Skeletal muscle tissue (tissue), 4 donors: ENCODE data around the gene INTS6. TPM values are rescaled to one million over a fixed set of nuclear protein-coding genes. Genes with fewer than 3 reads are reported as not detected.

ENCODE experiments used
- H3K27ac ChIP-seq: one replicate; pipeline ENCODE4 v1.7.0; 2013; ENCODE audit warnings: mild to moderate bottlenecking, low read depth, low read length, inconsistent platforms
- H3K27me3 ChIP-seq, 3 donors: one replicate each; pipeline ENCODE4 v1.7.0; 2013; ENCODE audit warnings: low read length in 3 of 3; ENCODE audit not compliant: control insufficient read depth in 3 of 3, insufficient read depth in 3 of 3
- H3K36me3 ChIP-seq, 3 donors: one replicate each; pipeline ENCODE4 v1.7.0; 2013; ENCODE audit warnings: low read length in 3 of 3; ENCODE audit not compliant: control insufficient read depth in 3 of 3, insufficient read depth in 3 of 3
- H3K4me1 ChIP-seq, 3 donors: one replicate each; pipeline ENCODE4 v1.7.0; 2013; ENCODE audit warnings: low read length in 3 of 3, mild to moderate bottlenecking in 3 of 3; ENCODE audit not compliant: control insufficient read depth in 3 of 3, insufficient read depth in 3 of 3
- H3K4me3 ChIP-seq, 3 donors: one replicate each; pipeline ENCODE4 v1.7.0; 2013; ENCODE audit warnings: low read length in 3 of 3
- H3K9ac ChIP-seq, 3 donors: one replicate each; pipeline ENCODE4 v1.7.0; 2013; ENCODE audit warnings: low read length in 3 of 3, mild to moderate bottlenecking in 3 of 3, moderate library complexity in 2 of 3, low read depth in 1 of 3
- H3K9me3 ChIP-seq, 3 donors: one replicate each; pipeline ENCODE4 v1.7.0; 2013; ENCODE audit warnings: low read length in 3 of 3; ENCODE audit not compliant: control insufficient read depth in 3 of 3
- total RNA-seq: library from RNA; depleted of rRNA; stranded (reverse); fragments of >200 nt; gene quantifications from one replicate; pipeline ENCODE4 v1.2.3, GENCODE V29; 2014
- donor health status: Osteomylitis.

INTS6 gene
- total RNA-seq, 1 donor from 2014 or later = 20.4 TPM

DNA sequence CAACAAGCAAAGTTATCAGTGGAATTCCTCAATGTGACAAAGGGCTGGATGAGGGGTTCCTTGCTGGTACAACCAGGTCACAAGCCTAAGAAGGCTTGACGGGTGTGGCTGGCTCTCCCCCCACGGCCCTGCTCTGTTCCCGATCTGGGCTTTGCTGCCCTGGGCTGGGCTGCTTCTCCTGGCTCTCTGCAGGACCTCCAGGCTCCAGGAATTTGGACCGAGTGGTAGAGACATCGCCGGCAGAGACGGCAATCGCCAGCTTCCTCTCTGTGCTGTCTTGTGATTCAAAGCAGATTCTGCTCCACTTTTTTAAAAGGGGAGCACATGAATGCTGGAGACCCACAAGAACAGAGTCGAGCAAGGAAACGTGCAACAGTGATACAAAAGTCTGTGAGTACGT lies 113.5 kb downstream of the INTS6 start, which contains the start of gene SERPINE3:
Gene SERPINE3, plus strand, starts transcription at position 338 of the 400 bp plus-strand sequence. CDS start 1,401 bp downstream, outside the sequence.
- Histone ChIP-seq H3K9me3 (no peaks in the 10 kb centered on the region), H3K4me3 (no peak within 1 kb of the TSS), H3K9ac (no peak within 1 kb of the TSS), H3K4me1 (no peaks in the 10 kb centered on the region), H3K36me3 (no peaks in the 10 kb centered on the region), H3K27me3 (no peaks in the 10 kb centered on the region), H3K27ac (no peak within 1 kb of the TSS)

DNA sequence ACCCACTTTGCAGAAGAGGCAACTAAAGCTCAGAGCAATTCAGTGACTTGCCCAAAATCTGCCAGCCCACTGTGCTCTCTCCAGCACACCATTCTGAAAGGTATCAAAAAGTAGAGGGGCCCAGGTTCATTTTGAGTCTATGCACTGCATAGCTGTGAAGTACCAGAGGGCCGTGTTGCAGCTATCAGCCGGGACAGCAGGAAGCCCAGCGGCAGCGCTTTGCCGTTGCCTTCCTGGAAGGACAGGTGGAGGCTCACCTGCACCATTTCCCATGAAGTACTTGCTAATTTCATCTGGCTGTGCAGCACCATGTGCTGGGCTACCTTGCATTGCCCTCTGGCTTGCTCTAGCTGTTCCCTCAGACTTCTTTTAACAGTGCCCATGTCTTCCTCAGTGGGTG lies 116.1 kb downstream of the INTS6 start:
- Histone ChIP-seq H3K27me3 (no peaks in the 10 kb centered on the region), H3K4me1 (no peaks in the 10 kb centered on the region), H3K4me3 (no peak overlapping the region), H3K36me3 (no peaks in the 10 kb centered on the region), H3K9ac (no peak overlapping the region), H3K27ac (no peak overlapping the region), H3K9me3 (no peaks in the 10 kb centered on the region)

- Histone ChIP-seq H3K27me3 (no peaks in the 10 kb centered on the region), H3K9ac (no peak overlapping the region), H3K4me1 (no peaks in the 10 kb centered on the region), H3K36me3 (no peaks in the 10 kb centered on the region), H3K27ac (no peak overlapping the region), H3K9me3 (no peaks in the 10 kb centered on the region), H3K4me3 (no peak overlapping the region)
These were observed 119.0 kb downstream of the INTS6 start for GRCh38 chr13:51333826-51334225.

- Histone ChIP-seq H3K27ac (no peak overlapping the region), H3K4me1 (no peaks in the 10 kb centered on the region), H3K36me3 (no peaks in the 10 kb centered on the region), H3K9me3 (no peaks in the 10 kb centered on the region), H3K4me3 (no peak overlapping the region), H3K27me3 (no peaks in the 10 kb centered on the region), H3K9ac (no peak overlapping the region)
These were observed 119.4 kb downstream of the INTS6 start for GRCh38 chr13:51333421-51333820.

GRCh38 chr13:51332566-51333361 lies 120.1 kb downstream of the INTS6 start:
- no peaks in the 10 kb centered on the region for H3K4me1 ChIP-seq

DNA sequence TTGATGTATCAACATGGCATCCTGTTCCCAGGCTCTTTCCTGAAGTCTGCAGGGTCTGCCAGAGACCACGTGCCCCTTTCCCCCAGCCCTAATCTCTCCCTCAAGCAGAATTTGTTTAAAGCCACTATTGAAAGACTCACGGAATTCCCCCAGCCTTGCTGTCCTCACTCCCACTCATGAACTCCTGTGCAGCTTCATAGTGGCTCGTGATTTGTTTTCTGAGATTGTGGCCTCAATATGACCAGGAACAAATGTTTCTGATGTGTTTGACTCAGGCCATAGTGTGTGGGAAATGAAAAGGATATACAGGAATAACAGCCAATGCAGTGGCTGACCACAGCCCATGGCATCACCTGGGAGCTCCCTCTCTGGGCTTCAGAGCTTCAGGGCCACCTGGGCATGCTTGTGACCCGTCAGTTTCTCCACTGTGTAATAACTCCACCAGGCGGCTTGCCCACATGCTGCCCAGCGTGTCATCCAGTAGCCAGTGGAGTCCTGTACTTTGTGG lies 121.4 kb downstream of the INTS6 start:
- Histone ChIP-seq H3K9ac (no peak overlapping the region), H3K36me3 (no peaks in the 10 kb centered on the region), H3K4me1 (no peaks in the 10 kb centered on the region), H3K27ac (no peak overlapping the region), H3K27me3 (no peaks in the 10 kb centered on the region), H3K9me3 (no peaks in the 10 kb centered on the region), H3K4me3 (no peak overlapping the region)

More at GRCh38 chr13:51332566-51333361, 120.1 kb downstream of the INTS6 start:
- Histone ChIP-seq H3K9me3 (no peaks in the 10 kb centered on the region), H3K36me3 (no peaks in the 10 kb centered on the region), H3K27me3 (no peaks in the 10 kb centered on the region), H3K9ac (no peak overlapping the region), H3K27ac (no peak overlapping the region), H3K4me3 (no peak overlapping the region)

GRCh38 chr13:51330791-51331190 lies 122.0 kb downstream of the INTS6 start:
- Histone ChIP-seq H3K4me1 (no peaks in the 10 kb centered on the region), H3K9me3 (no peaks in the 10 kb centered on the region), H3K9ac (no peak overlapping the region), H3K27ac (no peak overlapping the region), H3K36me3 (no peaks in the 10 kb centered on the region), H3K4me3 (no peak overlapping the region), H3K27me3 (no peaks in the 10 kb centered on the region)

DNA sequence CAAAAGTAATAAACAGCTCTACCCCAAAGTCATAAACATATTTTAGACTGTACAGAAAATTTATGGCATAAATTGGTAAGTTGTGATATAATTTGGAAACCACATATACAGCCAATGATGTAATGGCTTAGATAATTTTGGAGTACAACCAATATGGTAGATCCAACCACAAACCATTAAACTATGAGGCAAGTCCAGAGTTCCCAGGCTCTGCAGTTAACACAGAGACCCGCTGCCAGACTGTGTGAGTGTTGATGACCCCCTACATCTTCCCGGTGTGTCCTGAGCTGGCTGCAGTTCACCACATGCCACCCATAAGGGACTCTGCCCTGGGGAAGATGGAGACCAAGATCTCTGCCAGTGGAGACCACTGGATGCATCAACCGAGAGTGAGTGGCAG lies 123.2 kb downstream of the INTS6 start:
- H3K9me3 ChIP-seq = no peaks in the 10 kb centered on the region

GRCh38 chr13:51328488-51328887 lies 124.3 kb downstream of the INTS6 start:
- H3K27me3 ChIP-seq = no peaks in the 10 kb centered on the region
- H3K9ac ChIP-seq = no peak overlapping the region
- no peaks in the 10 kb centered on the region for H3K4me1 ChIP-seq
- no peaks in the 10 kb centered on the region for H3K36me3 ChIP-seq
- no peak overlapping the region for H3K4me3 ChIP-seq
- H3K9me3 ChIP-seq = no peaks in the 10 kb centered on the region
- H3K27ac ChIP-seq = no peak overlapping the region

More for the DNA sequence above, 123.2 kb downstream of the INTS6 start:
- no peak overlapping the region for H3K9ac ChIP-seq
- H3K27me3 ChIP-seq = no peaks in the 10 kb centered on the region
- no peaks in the 10 kb centered on the region for H3K4me1 ChIP-seq
- no peak overlapping the region for H3K27ac ChIP-seq
- H3K36me3 ChIP-seq = no peaks in the 10 kb centered on the region
- H3K4me3 ChIP-seq = no peak overlapping the region

- H3K36me3 ChIP-seq = no peaks in the 10 kb centered on the region
- no peak overlapping the region for H3K9ac ChIP-seq
- H3K9me3 ChIP-seq = no peaks in the 10 kb centered on the region
- no peaks in the 10 kb centered on the region for H3K27me3 ChIP-seq
- H3K27ac ChIP-seq = no peak overlapping the region
- H3K4me3 ChIP-seq = no peak overlapping the region
- H3K4me1 ChIP-seq = no peaks in the 10 kb centered on the region
These were observed 124.9 kb downstream of the INTS6 start for GRCh38 chr13:51327961-51328360.
